GM18870 (cell line): ENCODE data around the gene TAP1.
"Not testable (repeated sequence)": the region's sequence is repeated elsewhere in the genome, so short reads cannot be mapped to it uniquely, and the experiment has no call there.

ENCODE experiments used
- ATAC-seq: cut with Tn5 transposase; IDR thresholded peaks from one replicate; pipeline ENCODE4 v1.9.1; 2021; ENCODE audit warnings: moderate library complexity; ENCODE audit not compliant: unreplicated experiment

Gene TAP1

GRCh38 chr6:32807020-32807580, 46.4 kb downstream of the TAP1 start:
- ATAC-seq = no peak

GRCh38 chr6:32805404-32805803, 48.1 kb downstream of the TAP1 start:
- not testable (repeated sequence) for ATAC-seq

GRCh38 chr6:32803416-32803815, 50.1 kb downstream of the TAP1 start:
- ATAC-seq = no peak

- no peak for ATAC-seq
Measured at GRCh38 chr6:32799740-32800139, 53.8 kb downstream of the TAP1 start.

GRCh38 chr6:32799168-32799567, 54.3 kb downstream of the TAP1 start:
- ATAC-seq = no peak

- ATAC-seq = no peak
Measured at GRCh38 chr6:32796848-32797776, 56.4 kb downstream of the TAP1 start.
